ENCODE results near the gene PON1.
A peak's percentile ranks its signal among the peaks of the same experiment; 100 is the strongest.

PON1 gene

GRCh38 chr7:95324431-95324830 lies at the start of gene PON1:
Gene PON1, minus strand, starts transcription at chr7:95324532. Its CDS starts 57 bp downstream, at chr7:95324475.
- DNase-seq (ENCODE audit: low spot score), result no peak

DNA sequence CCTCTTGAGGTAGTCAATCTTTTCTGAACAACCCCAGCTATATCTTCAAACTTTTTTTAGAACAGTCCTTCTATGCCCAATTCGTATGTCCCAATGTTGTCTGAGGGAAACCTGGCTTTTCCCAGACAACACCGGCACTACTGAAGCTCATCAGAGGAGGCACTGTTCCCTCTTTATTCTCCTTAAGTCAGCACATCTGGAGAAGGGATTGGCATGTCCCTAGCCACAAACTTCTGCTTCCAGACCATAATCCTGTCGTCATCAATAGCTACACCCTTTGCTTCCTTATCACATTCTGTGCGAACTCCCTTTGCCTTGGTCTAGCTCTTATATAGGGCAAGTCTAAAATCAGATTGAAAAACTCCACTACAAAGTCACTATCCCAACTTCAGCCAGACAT lies 49.0 kb upstream of the PON1 start:
- no peak for DNase-seq (ENCODE audit: low spot score)

GRCh38 chr7:95368235-95368634 lies 43.9 kb upstream of the PON1 start:
- no peak for DNase-seq (ENCODE audit: low spot score)

- no peak for DNase-seq (ENCODE audit: low spot score)
Observed at GRCh38 chr7:95367606-95368005, 43.3 kb upstream of the PON1 start.

DNA sequence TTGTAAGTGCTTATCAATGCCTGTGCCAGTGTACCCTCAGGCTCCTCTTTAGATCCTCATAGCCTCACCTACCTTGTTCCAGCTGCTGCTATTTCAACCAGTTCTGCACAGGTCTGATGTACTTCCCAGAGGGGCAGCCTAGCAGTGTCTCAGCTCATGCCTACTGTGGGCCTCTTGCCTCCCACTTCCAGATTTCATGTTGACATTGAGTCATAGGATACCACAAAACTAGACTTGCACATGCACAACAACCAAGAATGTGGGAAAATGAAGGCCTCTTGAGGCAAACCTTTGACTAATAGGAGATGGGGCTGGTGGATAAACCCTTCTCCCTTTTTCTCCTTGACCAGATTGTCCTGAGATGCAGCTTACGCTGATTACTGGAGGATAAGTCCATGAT lies 40.8 kb upstream of the PON1 start:
- no peak for DNase-seq (ENCODE audit: low spot score)

DNA sequence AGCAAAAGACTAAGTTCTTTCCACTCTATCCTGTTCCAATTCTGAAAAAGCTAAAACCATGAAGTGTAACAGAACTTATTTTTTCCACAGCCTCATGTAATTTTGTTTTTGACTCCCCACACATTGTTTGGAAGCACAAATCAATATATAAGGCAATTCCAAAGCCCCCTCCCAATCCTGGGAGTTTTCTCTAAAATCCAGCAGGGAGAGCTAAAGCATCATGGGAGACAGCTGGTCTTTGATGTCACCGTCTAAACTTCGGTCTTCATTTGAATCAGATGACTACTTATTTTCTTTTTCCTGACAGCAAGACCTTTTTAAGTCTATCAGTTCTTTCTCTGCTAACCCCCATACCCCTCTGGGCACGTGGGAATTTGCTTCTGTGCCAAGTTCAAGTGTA lies 33.3 kb upstream of the PON1 start:
- no peak for DNase-seq (ENCODE audit: low spot score)

- no peak for DNase-seq (ENCODE audit: low spot score)
Observed at GRCh38 chr7:95342642-95343307, 18.4 kb upstream of the PON1 start.

GRCh38 chr7:95342029-95342428 lies 17.7 kb upstream of the PON1 start:
- no peak for DNase-seq (ENCODE audit: low spot score)

DNA sequence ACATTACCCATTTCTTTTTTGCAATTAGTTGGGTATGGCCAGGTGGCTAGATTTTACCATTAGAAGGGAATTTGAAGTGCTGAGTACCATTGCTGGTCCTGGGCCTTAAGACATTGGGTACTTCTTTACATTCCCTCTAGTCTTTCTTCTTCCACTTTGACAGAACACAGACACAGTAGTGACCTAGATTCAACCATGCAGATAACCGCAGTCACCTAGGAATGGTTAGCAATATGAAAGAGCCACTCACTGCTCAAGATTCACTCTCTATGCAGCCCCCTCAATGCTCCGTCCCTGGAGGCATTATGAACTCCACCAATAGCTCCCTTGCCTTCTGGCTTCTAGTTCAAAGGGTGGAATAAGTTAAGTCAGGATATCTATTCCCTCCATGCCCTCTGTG lies 16.2 kb upstream of the PON1 start:
- DNase-seq (ENCODE audit: low spot score), result no peak

GRCh38 chr7:95338832-95339231 lies 14.5 kb upstream of the PON1 start:
- DNase-seq (ENCODE audit: low spot score), result no peak

DNA sequence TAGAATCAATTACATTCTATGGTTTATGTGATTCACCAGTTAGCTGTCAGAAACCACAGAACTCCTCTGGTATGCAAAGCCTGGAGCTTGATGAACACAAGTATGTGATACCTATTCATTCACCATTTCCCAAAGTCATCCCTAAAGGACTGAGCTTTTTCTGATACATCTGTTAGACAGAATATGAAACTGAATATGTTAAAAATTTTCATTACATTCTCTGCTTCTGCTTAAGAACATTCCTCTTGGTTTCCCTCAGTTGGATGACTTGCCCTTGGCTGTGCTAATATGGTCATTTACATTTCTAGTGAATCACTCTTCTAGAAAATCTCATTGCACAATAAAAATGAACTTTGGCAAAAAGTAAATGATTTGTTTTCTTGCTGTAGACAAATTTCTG lies 10.8 kb upstream of the PON1 start:
- peak; percentile 76 for DNase-seq (ENCODE audit: low spot score)

DNA sequence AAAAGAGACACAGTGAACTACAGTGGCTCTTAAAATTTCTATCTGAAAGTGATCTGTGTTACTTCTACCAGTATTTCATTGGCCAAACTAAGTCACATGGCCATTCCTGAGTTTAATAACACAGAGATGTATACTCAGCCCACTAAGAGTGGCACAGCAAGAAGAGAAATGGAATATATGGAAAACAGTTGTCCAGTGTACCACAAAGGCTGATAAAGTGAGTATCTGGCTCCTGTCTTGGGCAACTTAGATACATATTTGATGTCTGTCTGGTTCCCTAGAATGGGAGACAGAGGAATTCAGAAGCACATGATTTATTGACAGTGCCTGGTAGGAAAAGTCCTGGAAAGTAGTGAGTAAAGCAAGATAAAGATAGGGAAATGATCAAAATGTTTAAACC lies 10.1 kb upstream of the PON1 start:
- no peak for DNase-seq (ENCODE audit: low spot score)

DNA sequence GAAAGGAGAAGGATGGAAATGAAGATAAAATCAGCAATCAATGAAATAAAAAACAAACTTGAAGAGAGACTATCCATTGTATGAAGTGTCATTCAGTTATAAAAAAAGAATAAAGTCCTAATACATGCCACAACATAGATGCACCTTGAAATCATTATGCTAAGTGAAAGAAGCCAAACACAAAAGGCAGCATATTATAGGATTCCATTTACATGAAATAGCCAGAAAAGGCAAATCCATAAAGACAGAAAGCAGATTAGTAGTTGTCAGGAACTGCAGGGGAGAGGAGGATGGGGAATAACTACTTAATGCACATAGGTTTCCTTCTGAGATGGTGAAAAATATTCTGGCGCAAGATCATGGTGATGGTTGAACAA lies 6.6 kb upstream of the PON1 start:
- DNase-seq (ENCODE audit: low spot score), result no peak

- DNase-seq (ENCODE audit: low spot score), result no peak
Observed at GRCh38 chr7:95330204-95330960, 6.0 kb upstream of the PON1 start.

- peak; percentile 57 for DNase-seq (ENCODE audit: low spot score)
Observed at GRCh38 chr7:95327356-95327755, 3.0 kb upstream of the PON1 start.

DNA sequence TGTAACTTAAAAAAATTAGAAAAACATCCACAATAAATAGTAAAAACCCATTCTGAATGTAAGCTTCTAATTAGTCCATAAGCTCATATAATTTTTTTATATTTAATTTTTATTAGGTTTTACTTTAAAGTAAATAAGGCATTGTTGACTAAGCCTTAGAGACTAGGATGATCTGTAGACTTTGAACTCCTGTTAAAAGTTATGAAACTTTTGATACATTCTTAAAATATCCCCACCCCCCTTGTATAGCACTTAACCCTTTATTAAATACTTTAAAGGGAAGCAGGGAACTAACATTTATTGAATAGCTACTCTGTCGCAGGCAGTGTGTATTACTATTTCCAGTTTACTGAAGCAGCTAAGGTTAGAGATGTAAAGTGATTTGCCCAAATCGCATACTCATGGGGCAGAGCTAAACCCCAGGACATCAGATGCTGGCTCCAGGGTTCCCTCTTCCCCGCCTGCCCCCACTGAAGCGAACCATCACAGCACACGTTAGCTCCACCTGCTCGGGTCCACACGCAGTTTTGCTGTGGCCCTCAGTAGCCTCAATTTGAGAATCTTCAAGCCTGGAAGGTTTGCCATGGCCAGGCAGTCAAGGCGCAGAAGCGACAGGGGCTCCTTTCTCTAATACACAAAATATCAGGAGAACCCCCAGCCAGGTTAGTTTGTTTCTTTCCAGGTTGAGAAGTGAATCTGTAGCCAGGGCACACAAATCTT lies 762 bp downstream of the PON1 start:
- DNase-seq (ENCODE audit: low spot score), result no peak

- DNase-seq (ENCODE audit: low spot score), result no peak
Observed at GRCh38 chr7:95322854-95323253, 1.5 kb downstream of the PON1 start.

DNA sequence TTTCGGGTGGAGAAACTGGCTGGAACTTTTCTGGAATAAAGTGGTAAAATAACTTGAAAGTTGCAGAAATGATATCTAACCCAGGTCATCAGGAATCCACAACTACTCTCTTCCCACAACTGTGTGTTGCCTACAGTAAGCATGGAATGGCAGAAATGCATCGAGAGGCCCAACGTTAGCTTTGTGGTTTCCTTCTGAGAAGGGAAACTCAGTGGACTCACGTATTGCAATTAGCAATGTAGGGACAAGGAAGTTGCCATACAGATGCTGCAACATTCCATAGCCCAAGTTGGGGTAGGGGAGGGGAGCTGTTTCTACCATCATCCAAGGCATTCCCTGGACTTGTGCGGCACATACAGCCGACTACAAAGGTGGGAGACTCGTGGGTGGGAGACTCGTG lies 1.9 kb downstream of the PON1 start:
- no peak for DNase-seq (ENCODE audit: low spot score)

- no peak for DNase-seq (ENCODE audit: low spot score)
Observed at GRCh38 chr7:95321720-95322119, 2.6 kb downstream of the PON1 start.

DNA sequence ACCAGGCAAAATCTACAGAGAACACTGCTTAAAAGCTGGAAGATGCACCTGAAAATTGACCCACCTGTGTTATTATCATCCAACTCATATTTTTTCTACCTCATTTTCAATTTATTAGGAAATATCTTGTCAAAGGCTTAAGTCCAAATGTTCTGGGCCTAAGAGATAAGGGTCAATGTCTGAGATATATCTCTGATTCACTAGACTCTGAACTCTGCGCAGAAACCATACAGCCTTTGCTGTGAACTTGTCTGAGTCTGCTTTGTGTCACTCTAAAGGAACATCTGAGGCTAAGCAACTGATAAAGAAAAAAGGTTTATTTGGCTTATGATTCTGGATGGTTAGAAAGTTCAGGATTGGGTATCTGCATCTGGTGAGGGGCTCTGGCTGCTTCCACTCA lies 3.7 kb downstream of the PON1 start:
- no peak for DNase-seq (ENCODE audit: low spot score)

DNA sequence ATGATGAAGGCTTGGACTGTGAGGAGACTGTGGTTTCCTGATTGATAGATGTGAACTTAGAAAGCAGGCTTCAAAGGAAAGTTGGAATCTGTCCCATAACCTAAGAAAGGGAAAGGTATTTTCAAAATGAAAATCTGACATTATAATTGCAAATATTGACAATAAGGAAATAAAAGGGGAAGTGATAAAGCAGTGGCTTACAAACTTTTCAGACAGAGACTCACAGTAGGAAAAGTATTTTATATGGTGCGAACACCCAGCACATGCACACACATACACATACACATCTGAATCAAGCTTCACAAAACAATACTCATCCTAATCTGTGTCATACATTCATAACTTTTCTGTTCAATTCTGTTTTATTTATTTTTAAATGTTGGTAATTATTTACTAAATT lies 4.8 kb downstream of the PON1 start:
- DNase-seq (ENCODE audit: low spot score), result no peak

DNA sequence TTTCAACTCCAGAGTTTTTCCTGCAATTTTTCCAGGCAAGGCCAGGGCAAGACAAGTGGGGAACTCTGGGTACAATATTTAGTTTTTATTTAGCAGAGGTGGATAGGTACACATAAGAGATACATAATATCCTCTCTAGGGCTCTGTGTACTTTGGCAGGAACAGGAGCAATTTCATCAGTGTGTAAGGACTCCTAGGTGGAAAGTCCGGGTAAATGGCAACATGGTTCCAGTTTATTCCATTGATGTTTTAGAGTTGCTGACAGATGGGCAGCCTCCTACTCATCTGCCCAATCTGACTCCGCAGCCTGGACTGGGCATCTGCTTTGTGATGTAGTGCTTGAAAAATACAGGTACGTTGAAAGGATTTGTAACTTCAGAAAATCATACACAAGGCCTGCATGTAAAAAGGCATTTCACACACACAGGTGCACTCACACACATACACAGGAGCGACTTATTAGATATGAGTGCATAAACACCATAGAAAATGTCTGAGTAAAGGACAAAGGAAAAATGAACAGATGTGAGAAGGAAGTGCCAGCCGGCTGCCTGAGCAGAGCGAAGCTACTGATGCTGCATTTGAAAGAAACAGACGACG lies 5.7 kb downstream of the PON1 start:
- DNase-seq (ENCODE audit: low spot score), result no peak

GRCh38 chr7:95317966-95318365 lies 6.4 kb downstream of the PON1 start:
- DNase-seq (ENCODE audit: low spot score), result no peak

Measured in COLO829 (cell line).